HG03066 (cell line): ENCODE data around the gene POLG.

Experiments used
- ATAC-seq: cut with Tn5 transposase; IDR thresholded peaks from one replicate; pipeline ENCODE4 v1.9.1; 2021; ENCODE audit warnings: low read depth; ENCODE audit not compliant: unreplicated experiment

Gene POLG

DNA sequence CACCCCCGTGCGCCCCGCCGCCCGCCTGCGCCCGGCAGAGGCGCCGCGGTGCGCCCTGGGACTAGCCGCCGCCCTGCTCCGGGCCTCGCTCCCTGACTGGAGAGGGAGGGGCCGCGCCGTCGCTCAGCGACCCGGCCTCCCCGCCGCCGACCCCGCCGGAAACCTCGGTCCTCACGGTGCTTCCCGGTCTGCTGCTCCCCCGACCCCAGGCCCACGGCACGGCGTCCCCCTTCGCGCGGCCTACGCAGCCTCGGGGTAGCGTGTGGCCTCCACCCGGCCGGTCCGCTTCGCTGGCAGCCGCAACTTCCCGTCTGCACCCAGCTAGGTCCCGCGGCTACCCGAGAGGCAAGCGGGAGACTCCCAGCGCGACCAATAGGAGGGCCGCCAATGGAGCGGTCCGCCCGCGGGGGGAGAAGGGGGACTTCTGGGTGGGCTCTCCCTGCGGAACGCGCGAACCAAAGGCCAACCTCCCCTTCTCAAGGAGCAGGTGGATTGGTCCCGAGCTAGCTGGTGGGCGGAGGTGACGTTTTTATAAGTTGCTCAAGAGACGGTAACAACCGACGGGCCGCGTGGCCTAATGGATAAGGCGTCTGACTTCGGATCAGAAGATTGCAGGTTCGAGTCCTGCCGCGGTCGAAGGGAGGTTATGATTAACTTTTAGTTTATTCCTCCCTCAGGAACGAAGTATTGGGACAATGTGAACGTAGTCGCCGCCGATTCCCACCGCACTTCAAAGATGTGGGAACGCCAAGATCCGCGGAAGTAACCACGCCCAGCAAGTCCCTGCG lies at the start of gene POLG:
Gene POLG (minus strand): TSS at position 315 of the 788 bp plus-strand sequence. CDS start 1,070 bp downstream, outside the sequence.
- peak; percentile 90 for ATAC-seq

- ATAC-seq: no peak
Measured at GRCh38 chr15:89384176-89384604, 49.6 kb upstream of the POLG start.

DNA sequence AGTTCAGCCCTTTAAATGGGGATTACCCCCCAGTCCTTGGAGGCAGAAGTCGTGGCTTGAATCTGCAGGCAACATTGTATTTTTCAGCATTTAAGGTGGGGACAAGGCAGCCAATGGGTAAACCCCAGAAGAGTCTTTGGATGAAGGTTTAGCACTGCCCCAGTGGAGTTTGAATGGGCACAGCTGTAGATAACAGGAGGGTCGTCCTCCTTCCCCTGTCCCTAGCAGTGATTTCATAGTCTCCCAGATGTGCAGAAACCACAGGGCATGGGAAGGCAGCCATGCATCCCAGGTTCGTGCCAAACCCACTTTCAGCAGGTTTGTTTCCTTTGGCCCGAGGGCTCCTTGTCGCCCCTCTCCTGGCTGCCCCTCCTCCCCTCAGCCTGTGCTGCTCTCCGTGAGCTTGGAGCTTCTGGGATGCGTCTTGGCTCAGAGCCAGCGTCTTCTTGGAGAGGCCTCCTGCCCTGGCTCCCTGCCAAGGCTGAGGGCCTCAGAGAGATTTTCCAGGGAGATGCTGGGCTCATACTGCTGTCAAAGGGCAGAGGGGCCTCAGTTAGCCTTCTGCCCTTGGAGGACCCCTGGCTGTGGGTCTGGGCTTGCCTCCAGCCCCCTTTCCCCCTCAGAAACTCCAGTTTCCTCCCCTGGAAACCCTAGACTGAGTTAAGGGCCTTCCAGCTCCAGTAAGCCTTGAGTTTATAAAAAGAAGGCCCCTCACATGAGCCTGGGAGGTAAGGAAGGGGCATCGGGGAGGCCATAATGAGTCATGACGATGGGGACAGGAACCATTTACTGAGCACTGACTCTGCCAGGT lies 48.9 kb upstream of the POLG start:
- ATAC-seq: no peak

- ATAC-seq: no peak
Measured at GRCh38 chr15:89381888-89382686, 47.5 kb upstream of the POLG start.

DNA sequence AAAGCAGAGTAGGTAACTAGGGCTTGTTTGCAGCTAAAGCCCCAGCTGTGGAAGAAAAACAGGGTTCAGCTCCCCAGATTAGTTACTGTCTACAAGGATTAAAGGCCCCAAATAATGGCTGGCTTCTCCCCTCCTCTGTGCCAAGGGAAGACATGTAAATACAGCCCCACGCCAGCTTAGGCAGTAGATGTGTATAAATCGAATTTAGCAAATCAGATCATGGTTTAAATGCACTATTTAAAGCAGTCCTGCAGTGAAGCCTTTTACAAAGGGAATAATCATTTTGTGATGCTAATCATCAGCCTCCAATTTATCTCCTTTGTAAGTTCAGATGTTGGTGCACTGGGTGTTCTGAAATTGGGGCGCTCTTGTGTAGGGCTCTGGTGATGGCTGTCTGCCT lies 46.7 kb upstream of the POLG start:
- ATAC-seq: no peak

- no peak for ATAC-seq
Measured at GRCh38 chr15:89379818-89380217, 45.2 kb upstream of the POLG start.

DNA sequence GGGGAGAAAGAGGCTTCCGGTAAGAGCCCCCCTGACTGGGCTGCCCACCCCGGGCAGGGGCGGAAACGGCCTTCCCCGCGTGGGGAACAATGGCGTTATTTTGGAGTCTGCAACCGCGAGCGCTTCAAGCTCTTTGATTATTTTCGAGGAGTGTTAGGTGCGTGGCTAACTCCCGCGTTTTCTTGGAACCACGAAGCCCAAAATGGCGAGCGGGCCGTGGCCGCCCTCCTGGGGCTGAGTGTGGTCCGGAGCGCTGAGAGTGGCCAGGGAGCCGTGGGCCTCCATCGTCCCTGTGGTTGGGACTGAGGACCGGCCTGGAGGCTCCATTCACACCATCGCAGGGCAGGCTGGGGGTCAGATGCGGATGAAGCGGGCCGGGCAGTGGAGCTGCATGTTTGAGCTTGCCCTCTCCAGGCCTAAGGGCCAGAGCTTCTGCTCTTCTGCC lies 44.6 kb upstream of the POLG start:
- no peak for ATAC-seq

DNA sequence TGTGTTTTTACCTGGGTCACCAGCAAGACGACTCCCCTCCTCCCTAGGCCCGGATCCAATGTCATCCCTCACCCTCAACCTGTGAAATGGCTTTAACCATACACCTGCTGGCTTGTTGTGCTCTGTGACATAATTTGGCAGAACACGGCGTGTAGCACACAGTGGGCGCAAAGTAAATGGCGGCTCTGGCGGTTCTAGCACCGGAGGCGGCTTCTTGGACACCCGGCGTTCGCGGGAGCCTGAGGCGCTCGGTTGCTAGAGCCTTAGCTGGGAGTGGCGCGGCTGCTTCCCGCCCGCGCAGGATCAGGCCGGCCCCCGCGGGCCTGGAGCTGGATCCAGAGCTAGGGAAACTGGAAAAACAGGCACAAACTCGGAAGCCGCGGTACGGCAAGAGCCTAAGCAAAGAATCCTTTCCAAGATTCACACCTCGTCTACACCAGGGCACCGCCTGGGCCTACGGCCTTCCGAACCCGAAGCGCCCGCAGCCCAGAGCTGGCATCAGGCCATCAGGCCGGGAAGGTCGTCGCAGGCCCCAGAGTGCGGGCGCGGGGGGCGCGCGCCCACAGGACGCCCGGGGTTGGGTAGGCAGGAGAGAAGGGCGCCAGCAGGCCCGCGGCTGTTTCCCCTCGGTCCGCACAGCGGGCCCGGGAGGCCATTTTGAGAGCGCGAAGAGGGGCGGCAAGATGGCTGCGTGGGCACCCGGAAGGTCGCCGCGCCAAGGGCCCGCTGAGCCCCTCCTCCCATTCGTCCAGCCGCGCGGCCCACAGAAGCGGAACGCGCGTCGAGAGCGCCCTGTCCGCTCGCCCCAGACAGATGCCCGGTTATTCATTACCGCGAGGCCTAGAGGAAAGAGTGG lies 43.9 kb upstream of the POLG start:
- no peak for ATAC-seq

GRCh38 chr15:89377842-89378295 lies 43.2 kb upstream of the POLG start:
- ATAC-seq: no peak

DNA sequence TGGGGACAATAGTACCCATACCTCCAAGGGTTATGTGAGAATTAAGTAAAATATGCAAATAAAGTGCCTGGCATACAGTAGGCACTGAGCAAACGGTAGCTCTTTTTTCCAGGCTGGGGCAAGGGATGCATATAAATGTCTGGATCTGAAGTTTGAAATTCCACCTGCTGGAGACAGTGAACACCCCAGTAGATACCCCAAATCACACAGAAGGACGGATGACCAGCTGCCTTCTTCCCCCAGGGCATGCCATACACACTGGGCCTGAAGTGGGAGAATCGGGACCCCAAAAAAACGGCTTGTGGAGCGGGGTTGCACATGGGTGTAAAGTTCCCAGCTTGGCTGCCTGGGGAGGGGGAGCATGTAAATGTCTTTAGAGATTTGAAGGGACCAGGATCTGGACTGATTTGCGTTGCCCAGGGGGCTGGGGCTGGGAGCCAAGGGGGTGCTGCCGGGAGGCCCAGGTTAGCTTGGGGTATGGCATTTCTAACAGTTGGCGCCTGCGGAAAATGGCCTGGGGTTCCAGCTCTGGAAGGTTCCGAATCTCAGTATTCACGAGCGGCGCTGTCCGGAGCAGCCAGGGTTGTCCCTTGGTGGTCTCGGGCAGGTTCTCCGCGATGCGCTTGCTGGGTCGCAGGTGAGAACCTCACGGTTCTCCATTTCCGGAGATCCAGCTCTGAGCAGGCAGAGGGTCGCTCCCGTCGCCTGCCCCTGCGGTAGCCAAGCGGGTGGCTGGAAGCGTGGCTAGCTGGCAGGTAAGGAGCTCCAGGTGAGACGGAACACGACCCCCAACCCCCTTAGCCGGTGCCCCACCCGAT lies 42.6 kb upstream of the POLG start:
- ATAC-seq: no peak

GRCh38 chr15:89376388-89376787 lies 41.8 kb upstream of the POLG start:
- ATAC-seq: no peak

DNA sequence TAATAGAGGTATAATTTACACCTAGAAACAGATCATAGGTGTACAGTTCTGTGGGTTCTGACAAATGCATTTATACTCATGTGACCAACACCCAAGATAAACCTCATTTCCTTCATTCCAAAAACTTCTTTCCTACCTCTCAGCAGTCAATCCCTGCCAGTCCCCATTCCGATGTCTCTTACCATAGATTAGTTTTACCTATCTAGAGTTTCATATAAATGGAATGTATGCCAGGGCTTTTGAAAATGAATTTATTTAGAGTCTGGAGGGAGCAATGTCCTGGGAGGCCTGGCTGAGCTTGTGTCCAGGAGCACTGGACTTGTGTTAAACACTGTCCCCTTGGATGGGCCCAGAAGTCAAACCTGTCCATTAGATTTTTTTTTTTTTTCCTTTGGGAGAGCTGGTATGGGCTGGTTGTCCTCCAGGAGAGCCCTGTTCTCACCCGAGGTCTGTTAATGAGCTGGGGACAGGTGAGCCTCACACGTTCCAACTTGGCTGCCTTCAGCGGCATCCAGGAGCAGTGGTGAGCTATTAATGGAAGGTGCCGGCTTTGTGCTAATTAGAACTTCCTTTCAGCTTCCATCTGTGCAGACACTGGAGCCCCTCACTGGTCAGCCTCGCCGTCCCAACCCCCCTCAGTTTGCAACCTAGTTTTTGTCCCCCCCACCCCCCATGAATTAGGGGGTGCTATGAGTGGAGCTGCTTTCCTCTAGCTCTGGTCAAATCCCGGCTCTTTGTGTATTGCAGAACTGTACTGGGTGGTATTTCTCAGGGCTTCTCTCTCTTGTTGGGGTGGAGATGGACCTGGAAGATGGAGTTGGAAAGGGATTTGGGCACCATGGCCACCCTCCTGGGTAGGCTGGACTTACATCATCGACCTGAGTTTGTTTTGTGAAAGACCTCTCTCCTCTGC lies 40.7 kb upstream of the POLG start:
- ATAC-seq: no peak

DNA sequence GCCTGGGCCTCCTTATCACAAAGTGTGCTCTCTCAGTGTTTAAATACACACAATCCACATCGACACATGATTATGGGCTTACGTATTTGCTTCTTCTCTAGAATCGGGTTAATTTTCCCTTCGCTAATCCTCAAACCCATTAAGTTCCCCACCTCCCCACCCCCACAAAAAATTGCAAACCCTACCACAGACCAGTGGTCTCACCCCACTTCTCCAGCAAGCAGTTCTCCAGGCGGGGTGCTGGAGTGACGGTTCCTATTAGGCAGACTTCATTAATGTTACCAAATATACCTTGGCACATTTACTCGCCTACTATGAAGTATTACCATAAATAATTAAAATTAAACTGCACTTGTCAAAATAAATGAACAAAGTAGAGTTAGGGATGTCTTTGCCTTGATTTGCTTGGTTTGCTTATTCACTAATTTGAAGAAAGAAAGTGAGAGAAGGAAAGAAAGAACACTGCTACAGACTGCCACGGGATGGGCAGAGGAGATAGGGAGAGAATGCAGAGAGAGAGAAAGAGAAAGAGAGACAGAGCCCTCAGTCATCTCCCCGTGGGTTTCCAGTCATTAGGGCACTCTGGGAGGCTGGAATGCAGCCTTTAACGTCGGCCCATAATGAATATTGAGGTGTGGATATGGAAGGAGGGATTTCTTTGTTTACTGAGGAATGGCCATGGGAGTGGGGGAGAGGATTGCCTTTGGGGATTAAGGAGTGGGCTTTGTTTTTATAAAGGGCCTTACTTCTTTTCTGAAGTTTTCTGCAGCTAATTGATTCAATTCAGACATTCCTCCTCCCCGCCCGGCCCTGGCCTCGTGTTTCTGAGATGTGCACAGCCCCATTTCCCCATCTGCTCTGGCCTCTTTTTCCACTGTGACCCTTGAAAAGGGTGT lies 39.7 kb upstream of the POLG start:
- no peak for ATAC-seq

- no peak for ATAC-seq
Measured at GRCh38 chr15:89372069-89372935, 37.7 kb upstream of the POLG start.

DNA sequence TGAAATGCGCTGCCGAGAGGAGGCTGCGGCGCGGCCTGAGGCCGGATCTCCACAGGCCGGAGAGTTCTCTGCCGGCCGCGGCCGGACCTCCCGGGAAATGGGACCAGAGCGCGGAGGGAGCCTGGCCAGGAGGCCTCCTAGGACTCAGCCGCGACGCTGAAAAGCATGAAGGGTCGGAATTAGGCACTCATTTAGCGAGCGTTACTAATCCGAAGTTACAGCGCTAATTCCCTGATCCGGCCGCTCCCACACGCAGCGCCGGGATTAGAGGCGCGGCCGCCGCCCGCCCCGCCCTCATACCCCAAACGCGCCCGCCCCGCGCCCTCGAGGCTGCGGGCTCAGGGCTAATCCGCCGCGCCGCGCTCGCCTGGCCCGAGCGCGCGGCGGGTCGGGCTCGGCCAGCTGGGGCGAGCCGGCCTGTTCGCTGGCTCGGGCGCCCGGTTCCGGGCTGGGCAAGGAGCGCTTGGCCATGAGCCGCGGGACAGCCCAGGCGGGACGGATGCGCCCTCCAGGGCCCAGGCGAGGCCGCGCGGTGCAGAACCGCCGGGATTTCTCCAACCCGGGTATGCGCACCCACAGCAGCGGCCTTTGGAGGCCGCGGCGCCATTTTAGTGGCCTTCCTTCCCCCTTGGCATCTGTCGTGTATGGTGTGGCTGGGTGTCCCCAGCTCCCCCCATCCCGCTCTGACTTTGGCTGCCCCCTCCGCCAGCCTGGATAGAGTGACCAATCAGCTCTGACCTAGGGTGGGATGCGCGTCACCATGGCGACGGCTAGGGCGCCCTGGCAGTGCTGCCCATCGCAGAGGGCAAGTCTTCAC lies 36.8 kb upstream of the POLG start:
- no peak for ATAC-seq

GRCh38 chr15:89370978-89371227 lies 36.3 kb upstream of the POLG start:
- no peak for ATAC-seq
